Upper lobe of left lung (tissue), 6 donors: ENCODE data around the gene CFAP157. TPM values are rescaled to one million over a fixed set of nuclear protein-coding genes. Genes with fewer than 3 reads are reported as not detected.

ENCODE experiments used
- ATAC-seq, 2 donors: fragments of 200-7000 bp; cut with Tn5 transposase; one replicate each; pipeline ENCODE4 v1.9.1; 2022; ENCODE audit warnings: mild to moderate bottlenecking in 2 of 2, moderate library complexity in 2 of 2; ENCODE audit not compliant: low FRiP score in 2 of 2
- DNase-seq, 2 donors: peaks; one replicate each; pipeline ENCODE4 v3.0.0-alpha.2; 2019 to 2020
- H3K27ac ChIP-seq, 4 donors: fragments of 200-600 bp; sonication (generic); one replicate each; pipeline ENCODE4 v1.5.1; 2016 to 2019
- H3K27me3 ChIP-seq, 4 donors: fragments of 200-600 bp; sonication (generic); one replicate each; pipeline ENCODE4 v1.5.1; 2017 to 2019
- H3K36me3 ChIP-seq, 4 donors: fragments of 200-600 bp; sonication (generic); one replicate each; pipeline ENCODE4 v1.5.1; 2016 to 2019
- H3K4me1 ChIP-seq, 4 donors: fragments of 200-600 bp; sonication (generic); one replicate each; pipeline ENCODE4 v1.5.1; 2018 to 2019
- H3K4me3 ChIP-seq, 4 donors: fragments of 200-600 bp; sonication (generic); one replicate each; pipeline ENCODE4 v1.5.1; 2017 to 2019; ENCODE audit warnings: mild to moderate bottlenecking in 2 of 4, moderate library complexity in 1 of 4
- H3K9me3 ChIP-seq, 4 donors: fragments of 200-600 bp; sonication (generic); one replicate each; pipeline ENCODE4 v1.5.1; 2018 to 2019
- EP300 ChIP-seq, 4 donors: sonication (generic); formaldehyde crosslinking; IDR thresholded peaks; one replicate each; pipeline ENCODE4 v1.5.1; 2017; ENCODE audit warnings: antibody characterized with exemption in 4 of 4, control low read depth in 2 of 4
- POLR2A ChIP-seq, 4 donors: fragments of 450-650 bp; IDR thresholded peaks; one replicate each; pipeline ENCODE4 v1.5.1; 2016 to 2017; ENCODE audit warnings: antibody characterized with exemption in 4 of 4, mild to moderate bottlenecking in 2 of 4
- POLR2AphosphoS5 ChIP-seq, 2 donors: sonication (generic); formaldehyde crosslinking; IDR thresholded peaks; one replicate each; pipeline ENCODE4 v1.5.1; 2017; ENCODE audit warnings: antibody characterized with exemption in 2 of 2
- WGBS, 2 donors: methylation state at CpG; one replicate each; pipeline ENCODE4 v1.1.5; 2017 to 2018; 5-methylcytosine and 5-hydroxymethylcytosine counted together
- total RNA-seq, 6 donors: library from RNA; depleted of rRNA in 4 of 6; stranded (reverse); fragments of >200 nt in 4 of 6; gene quantifications; one replicate each; pipeline versions ENCODE4 v1.1.0 to v1.2.1, GENCODE V29; 2016 to 2021
- TF ChIP-seq, protein P1 (sequence below), 6 experiments: fragments of 450-650 bp in 4 of 6; fragments of 200-600 bp in 2 of 6; sonication (generic) in 2 of 6; IDR thresholded peaks; one replicate each; pipeline ENCODE4 v1.5.1; 2016 to 2019; ENCODE audit warnings: antibody characterized with exemption in 6 of 6
- donor health status: DM: no; HTN: no; CAD: no; lungs with moderate emphysema.
- donor health status: DM: no; HTN: yes; CAD: no; lungs with severe emphysema.

CFAP157 gene
- total RNA-seq, 6 donors from 2014 or later: 0.77 to 125 (median 37.0) TPM

DNA sequence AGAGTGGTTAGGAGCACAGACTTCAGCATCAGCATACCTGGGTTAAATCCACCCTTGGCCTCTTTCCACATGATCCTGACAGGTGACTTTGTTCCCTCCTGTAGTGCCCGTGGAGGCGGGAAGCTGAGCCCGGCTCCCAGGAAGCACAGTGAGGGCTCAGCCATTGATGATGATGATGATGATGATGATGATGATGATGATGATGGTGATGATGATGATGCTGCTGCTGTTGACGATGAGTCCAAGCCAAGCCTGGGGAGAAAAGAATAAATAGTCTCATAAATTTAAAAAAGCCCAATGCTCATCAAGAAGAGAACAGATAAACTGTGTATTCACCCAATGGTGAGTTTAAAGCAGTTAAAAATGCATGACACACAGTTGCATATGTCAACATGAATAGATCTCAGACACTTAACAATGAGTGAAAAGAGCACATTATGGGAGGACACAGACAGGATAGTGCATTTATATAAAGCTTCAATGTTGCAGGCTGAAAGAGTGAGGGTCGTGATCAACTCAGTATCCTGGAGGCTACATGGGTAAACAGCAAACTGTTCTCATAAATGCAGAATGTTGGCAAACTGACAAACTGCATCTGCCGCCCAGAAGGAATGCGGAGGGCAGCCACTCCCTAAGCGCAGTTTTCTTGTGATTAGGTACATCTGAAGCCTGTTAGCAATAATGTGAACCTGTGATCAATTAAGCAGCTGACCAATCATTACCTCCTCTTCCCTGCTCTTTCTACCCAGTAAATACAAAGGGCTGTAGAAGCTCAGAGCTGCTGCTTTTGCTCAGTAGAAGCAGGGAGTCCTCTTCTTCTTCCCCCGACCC, 11.7 kb upstream of the CFAP157 start:
- Histone ChIP-seq H3K27ac (no peak overlapping the region), H3K4me3 (no peak overlapping the region), H3K9me3 (no peaks in the 10 kb centered on the region), H3K36me3 (peaks cover 0 to 19% (median 15%) of the 10 kb centered on the region in 4 donors), H3K4me1 (peaks cover 0 to 11% (median 6%) of the 10 kb centered on the region in 4 donors), H3K27me3 (no peaks in the 10 kb centered on the region)
- DNase-seq (no peak), ATAC-seq (no peak)
- WGBS, 2 donors: 75 to 81% methylated on average over 9 of the region's 9 CpGs
- TF ChIP-seq EP300 (IDR thresholded peaks at IDR 0.05) (no peak), POLR2A (IDR thresholded peaks at IDR 0.05) (no peak), POLR2AphosphoS5 (IDR thresholded peaks at IDR 0.05) (no peak)
- TF ChIP-seq, protein P1, sequence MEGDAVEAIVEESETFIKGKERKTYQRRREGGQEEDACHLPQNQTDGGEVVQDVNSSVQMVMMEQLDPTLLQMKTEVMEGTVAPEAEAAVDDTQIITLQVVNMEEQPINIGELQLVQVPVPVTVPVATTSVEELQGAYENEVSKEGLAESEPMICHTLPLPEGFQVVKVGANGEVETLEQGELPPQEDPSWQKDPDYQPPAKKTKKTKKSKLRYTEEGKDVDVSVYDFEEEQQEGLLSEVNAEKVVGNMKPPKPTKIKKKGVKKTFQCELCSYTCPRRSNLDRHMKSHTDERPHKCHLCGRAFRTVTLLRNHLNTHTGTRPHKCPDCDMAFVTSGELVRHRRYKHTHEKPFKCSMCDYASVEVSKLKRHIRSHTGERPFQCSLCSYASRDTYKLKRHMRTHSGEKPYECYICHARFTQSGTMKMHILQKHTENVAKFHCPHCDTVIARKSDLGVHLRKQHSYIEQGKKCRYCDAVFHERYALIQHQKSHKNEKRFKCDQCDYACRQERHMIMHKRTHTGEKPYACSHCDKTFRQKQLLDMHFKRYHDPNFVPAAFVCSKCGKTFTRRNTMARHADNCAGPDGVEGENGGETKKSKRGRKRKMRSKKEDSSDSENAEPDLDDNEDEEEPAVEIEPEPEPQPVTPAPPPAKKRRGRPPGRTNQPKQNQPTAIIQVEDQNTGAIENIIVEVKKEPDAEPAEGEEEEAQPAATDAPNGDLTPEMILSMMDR (IDR thresholded peaks at IDR 0.05): no peak

DNA sequence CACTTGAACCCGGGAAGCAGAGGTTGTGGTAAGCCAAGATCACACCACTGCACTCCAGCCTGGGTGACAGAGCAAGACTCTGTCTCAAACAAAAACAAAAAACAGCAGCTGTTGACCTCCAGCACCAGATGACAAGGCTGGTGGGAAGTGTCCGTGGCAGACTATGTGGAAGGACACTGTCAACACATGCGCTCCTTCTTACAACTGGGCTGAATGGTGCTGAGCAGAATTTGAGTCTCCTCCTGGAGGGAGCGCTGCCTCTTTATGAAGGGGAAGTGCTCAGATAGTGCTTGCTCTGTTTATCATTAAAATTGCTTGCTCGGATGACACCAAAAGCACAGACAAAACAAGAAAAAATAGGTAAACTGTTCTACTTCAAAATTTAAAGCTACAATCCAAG, 9.2 kb upstream of the CFAP157 start:
- no peak overlapping the region for H3K27ac ChIP-seq
- TF ChIP-seq POLR2A (IDR thresholded peaks at IDR 0.05) (no peak), POLR2AphosphoS5 (IDR thresholded peaks at IDR 0.05) (no peak), EP300 (IDR thresholded peaks at IDR 0.05) (no peak)
- TF ChIP-seq, protein P1 (IDR thresholded peaks at IDR 0.05): no peak
- H3K27me3 ChIP-seq: no peaks in the 10 kb centered on the region
- no peak for DNase-seq
- H3K9me3 ChIP-seq: no peaks in the 10 kb centered on the region
- 77 to 82% methylated on average over 5 of the region's 5 CpGs for WGBS, 2 donors
- no peaks in the 10 kb centered on the region for H3K36me3 ChIP-seq
- no peak for ATAC-seq
- no peak overlapping the region for H3K4me3 ChIP-seq
- peaks cover 0 to 12% (median 6%) of the 10 kb centered on the region in 4 donors for H3K4me1 ChIP-seq

DNA sequence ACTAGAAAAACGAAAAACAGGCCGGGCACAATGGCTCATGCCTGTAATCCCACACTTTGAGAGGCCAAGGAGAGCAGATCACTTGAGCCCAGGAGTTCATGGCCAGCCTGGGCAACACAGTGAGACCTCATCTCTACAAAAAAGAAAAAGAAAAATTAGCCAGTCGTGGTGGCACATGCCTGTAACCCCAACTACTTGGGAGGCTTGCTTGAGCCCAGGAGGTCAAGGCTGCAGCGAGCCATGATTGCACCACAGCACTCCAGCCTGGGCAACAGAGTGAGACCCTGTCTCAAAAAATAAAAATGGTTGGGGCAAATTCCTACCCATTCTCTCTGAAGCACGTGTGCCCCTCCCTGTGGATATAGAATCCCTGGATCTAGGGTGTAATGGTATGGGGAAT, 8.4 kb upstream of the CFAP157 start:
- Histone ChIP-seq H3K4me1 (peaks cover 0 to 12% (median 6%) of the 10 kb centered on the region in 4 donors), H3K4me3 (no peak overlapping the region), H3K27ac (peak overlapping the region; percentile 76 to 89 (median 81)), H3K36me3 (no peaks in the 10 kb centered on the region), H3K9me3 (no peaks in the 10 kb centered on the region), H3K27me3 (no peaks in the 10 kb centered on the region)
- no peak for DNase-seq
- WGBS, 2 donors: 93 to 97% methylated on average over 5 of the region's 5 CpGs
- ATAC-seq: no peak
- no peak for TF ChIP-seq EP300 (IDR thresholded peaks at IDR 0.05)

DNA sequence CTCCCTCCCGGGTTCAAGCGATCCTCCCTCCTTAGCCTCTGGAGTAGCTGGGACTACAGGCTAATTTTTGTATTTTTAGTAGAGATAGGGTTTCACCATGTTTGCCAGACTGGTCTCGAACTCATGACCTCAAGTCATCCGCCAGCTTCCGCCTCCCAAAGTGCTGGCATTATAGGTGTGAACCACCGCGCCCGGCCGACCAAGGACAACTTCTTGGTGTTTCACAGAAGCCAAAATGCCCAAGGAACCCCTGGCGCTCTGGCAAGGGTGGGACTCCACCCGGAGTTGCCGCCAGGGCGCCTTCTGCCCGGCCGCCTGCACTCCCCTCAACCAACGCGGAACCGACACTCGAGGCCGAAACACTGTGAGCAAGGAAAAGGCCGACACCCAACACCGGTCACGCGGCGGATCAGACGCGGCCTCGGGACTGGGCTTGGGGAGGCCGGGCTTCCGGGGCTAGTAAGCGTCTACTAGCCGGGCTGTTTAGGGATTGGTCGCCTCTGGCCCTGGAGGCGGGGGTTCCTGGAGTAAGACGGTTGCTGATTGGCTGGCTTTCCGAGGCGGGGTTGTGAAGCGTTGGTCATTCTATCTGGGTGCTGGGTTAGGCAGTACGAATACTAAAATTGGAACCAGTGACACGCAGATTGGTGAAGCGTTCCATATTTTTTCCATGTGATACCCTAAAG, 7.7 kb upstream of the CFAP157 start:
- 17 to 28% methylated on average over 17 to 32 of the region's 41 CpGs for WGBS, 2 donors
- peak overlapping the region; percentile 76 to 89 (median 81) for H3K27ac ChIP-seq
- TF ChIP-seq EP300 (IDR thresholded peaks at IDR 0.05): no peak
- peak; percentile 59 to 81 for TF ChIP-seq POLR2AphosphoS5 (IDR thresholded peaks at IDR 0.05)
- TF ChIP-seq, protein P1 (IDR thresholded peaks at IDR 0.05): peak; percentile 15 to 81 (median 50)
- TF ChIP-seq POLR2A (IDR thresholded peaks at IDR 0.05): peak in 2 of 4 donors; percentile 33 to 78
- H3K9me3 ChIP-seq: no peaks in the 10 kb centered on the region
- H3K36me3 ChIP-seq: no peaks in the 10 kb centered on the region
- DNase-seq: peak; percentile 96 to 99
- no peaks in the 10 kb centered on the region for H3K27me3 ChIP-seq
- H3K4me3 ChIP-seq: peak overlapping the region in 3 of 4 donors; percentile 28 to 35 (median 33)
- ATAC-seq: peak; percentile 97 to 99
- peaks cover 0 to 12% (median 6%) of the 10 kb centered on the region in 4 donors for H3K4me1 ChIP-seq

DNA sequence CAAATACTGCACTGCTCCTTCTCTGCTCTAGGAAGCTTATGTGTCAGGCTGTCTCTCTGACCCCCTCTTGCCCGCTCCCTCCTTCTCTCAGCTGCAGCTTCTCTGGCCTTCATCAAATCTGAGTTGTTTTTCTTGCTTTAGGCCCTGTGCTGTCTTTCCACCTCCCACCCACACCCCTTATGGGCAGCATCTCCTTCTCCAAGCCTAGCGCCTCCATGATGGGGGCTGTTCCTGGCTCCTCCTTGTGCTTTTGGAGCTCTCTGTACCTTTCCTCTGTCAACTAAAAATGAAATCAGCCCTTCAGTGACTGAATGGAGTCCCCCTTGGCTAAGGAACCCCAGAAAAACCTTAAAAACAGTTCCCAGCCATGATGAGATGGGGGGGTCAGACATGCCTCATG, 6.6 kb upstream of the CFAP157 start:
- no peaks in the 10 kb centered on the region for H3K36me3 ChIP-seq
- peaks cover 0 to 12% (median 6%) of the 10 kb centered on the region in 4 donors for H3K4me1 ChIP-seq
- TF ChIP-seq POLR2AphosphoS5 (IDR thresholded peaks at IDR 0.05) (no peak), EP300 (IDR thresholded peaks at IDR 0.05) (no peak), POLR2A (IDR thresholded peaks at IDR 0.05) (no peak)
- TF ChIP-seq, protein P1 (IDR thresholded peaks at IDR 0.05): no peak
- H3K27me3 ChIP-seq: no peaks in the 10 kb centered on the region
- ATAC-seq: no peak
- H3K4me3 ChIP-seq: no peak overlapping the region
- H3K9me3 ChIP-seq: no peaks in the 10 kb centered on the region
- no peak for DNase-seq
- H3K27ac ChIP-seq: peak overlapping the region in 3 of 4 donors; percentile 64 to 89 (median 86)
- WGBS, 2 donors: 94 to 95% methylated on average over 2 of the region's 2 CpGs
